Cardiac fibroblast (primary cell): Measurements from ENCODE around the gene SETD1A.

Experiments used
- DNase-seq, 2 donors: peaks; one replicate each; pipeline versions ENCODE4 v3.0.0 to v3.0.0-alpha.2; 2010; ENCODE audit warnings: low read depth in 2 of 2
- H3K4me3 ChIP-seq, 2 donors: replicated peaks in 1 of 2; 1 replicate in 1 of 2; 2 replicates in 1 of 2; pipeline ENCODE4 v1.5.1; 2011; ENCODE audit warnings: low read depth in 2 of 2, low read length in 2 of 2, mild to moderate bottlenecking in 2 of 2, moderate library complexity in 1 of 2
- CTCF ChIP-seq: IDR thresholded peaks from one replicate; pipeline ENCODE4 v1.5.1; 2011; ENCODE audit warnings: low read depth, mild to moderate bottlenecking, low read length, inconsistent platforms

Gene SETD1A

GRCh38 chr16:30965436-30965835 lies 7.9 kb downstream of the SETD1A start:
- no peak overlapping the region for H3K4me3 ChIP-seq
- TF ChIP-seq CTCF = no peak
- no peak for DNase-seq

- no peak for DNase-seq
- TF ChIP-seq CTCF = no peak
- no peak overlapping the region for H3K4me3 ChIP-seq
These were observed 8.6 kb downstream of the SETD1A start for GRCh38 chr16:30966033-30966619.

- peak in 1 of 2 donors; percentile 27 for DNase-seq
- no peak for TF ChIP-seq CTCF
- no peak overlapping the region for H3K4me3 ChIP-seq
These were observed 10.2 kb downstream of the SETD1A start for GRCh38 chr16:30967795-30968194.

GRCh38 chr16:30969246-30969842 lies 11.8 kb downstream of the SETD1A start:
- no peak overlapping the region for H3K4me3 ChIP-seq
- no peak for TF ChIP-seq CTCF
- no peak for DNase-seq

GRCh38 chr16:30971298-30971697 lies 13.7 kb downstream of the SETD1A start:
- no peak overlapping the region for H3K4me3 ChIP-seq
- DNase-seq = no peak
- TF ChIP-seq CTCF = no peak

GRCh38 chr16:30972872-30973271 lies 15.3 kb downstream of the SETD1A start:
- peak in 1 of 2 donors; percentile 20 for DNase-seq
- H3K4me3 ChIP-seq = no peak overlapping the region
- peak; percentile 19 for TF ChIP-seq CTCF

GRCh38 chr16:30974348-30974747 lies 16.8 kb downstream of the SETD1A start:
- no peak for DNase-seq
- H3K4me3 ChIP-seq = no peak overlapping the region
- TF ChIP-seq CTCF = no peak
